H9 (cell line): Measurements from ENCODE around the gene PPP1CC. TPM values are rescaled to one million over a fixed set of nuclear protein-coding genes. Genes with fewer than 3 reads are reported as not detected.

Source experiments
- DNase-seq: peaks from one replicate; pipeline ENCODE4 v3.0.0-alpha.2; 2017
- H2AFZ ChIP-seq: one replicate; pipeline ENCODE4 v1.6.1; 2013; ENCODE audit warnings: mild to moderate bottlenecking, low read length, control low read depth, moderate library complexity
- H2AK5ac ChIP-seq: 2 replicates; pipeline ENCODE4 v1.6.1; 2013; ENCODE audit warnings: low read length, control low read depth, mixed read lengths; ENCODE audit not compliant: insufficient read length
- H2BK120ac ChIP-seq: one replicate; pipeline ENCODE4 v1.6.1; 2013; ENCODE audit warnings: low read depth, mild to moderate bottlenecking, low read length, control low read depth, inconsistent platforms; ENCODE audit not compliant: poor library complexity, severe bottlenecking
- H2BK12ac ChIP-seq: 2 replicates; pipeline ENCODE4 v1.6.1; 2013; ENCODE audit warnings: low read length, control low read depth, mixed read lengths, low read depth; ENCODE audit not compliant: insufficient read length
- H2BK15ac ChIP-seq: 2 replicates; pipeline ENCODE4 v1.6.1; 2013; ENCODE audit warnings: low read depth, low read length, control low read depth
- H2BK20ac ChIP-seq: one replicate; pipeline ENCODE4 v1.6.1; 2013; ENCODE audit warnings: low read depth, mild to moderate bottlenecking, low read length, control low read depth, inconsistent platforms; ENCODE audit not compliant: poor library complexity, severe bottlenecking
- H2BK5ac ChIP-seq: 2 replicates; pipeline ENCODE4 v1.6.1; 2013; ENCODE audit warnings: low read length, control low read depth, mixed read lengths; ENCODE audit not compliant: insufficient read length
- H3K14ac ChIP-seq: 2 replicates; pipeline ENCODE4 v1.6.1; 2013; ENCODE audit warnings: low read length, control low read depth; ENCODE audit not compliant: insufficient read depth
- H3K18ac ChIP-seq: 2 replicates; pipeline ENCODE4 v1.6.1; 2013; ENCODE audit warnings: low read depth, mild to moderate bottlenecking, mixed read lengths, low read length, control low read depth; ENCODE audit not compliant: insufficient read length
- H3K23ac ChIP-seq: 2 replicates; pipeline ENCODE4 v1.6.1; 2013; ENCODE audit warnings: low read length, control low read depth, mixed read lengths, low read depth; ENCODE audit not compliant: insufficient read length
- H3K23me2 ChIP-seq: 2 replicates; pipeline ENCODE4 v1.6.1; 2013; ENCODE audit warnings: low read depth, mild to moderate bottlenecking, mixed read lengths, low read length, control low read depth; ENCODE audit not compliant: insufficient read length, poor library complexity, severe bottlenecking
- H3K27ac ChIP-seq: 2 replicates; pipeline ENCODE4 v1.5.1; 2013; ENCODE audit warnings: low read length, control low read depth, mixed read lengths, low read depth; ENCODE audit not compliant: insufficient read length
- H3K27me3 ChIP-seq: 2 replicates; pipeline ENCODE4 v1.6.1; 2013; ENCODE audit warnings: low read length, control low read depth, inconsistent platforms; ENCODE audit not compliant: insufficient read depth
- H3K4ac ChIP-seq: 2 replicates; pipeline ENCODE4 v1.6.1; 2013; ENCODE audit warnings: low read depth, mild to moderate bottlenecking, control low read depth, inconsistent platforms, low read length, moderate library complexity
- H3K4me1 ChIP-seq: 2 replicates; pipeline ENCODE4 v1.6.1; 2013; ENCODE audit warnings: low read length, control low read depth, inconsistent platforms; ENCODE audit not compliant: insufficient read depth
- H3K4me2 ChIP-seq: 2 replicates; pipeline ENCODE4 v1.6.1; 2013; ENCODE audit warnings: low read length, control low read depth, mixed read lengths; ENCODE audit not compliant: insufficient read length, insufficient read depth
- H3K56ac ChIP-seq: 2 replicates; pipeline ENCODE4 v1.6.1; 2013; ENCODE audit warnings: low read depth, mild to moderate bottlenecking, mixed read lengths, low read length, control low read depth; ENCODE audit not compliant: insufficient read length
- H3K79me1 ChIP-seq: 2 replicates; pipeline ENCODE4 v1.6.1; 2013; ENCODE audit warnings: low read depth, mild to moderate bottlenecking, moderate library complexity, low read length, control low read depth, inconsistent platforms; ENCODE audit not compliant: insufficient read depth, poor library complexity, severe bottlenecking
- H3K79me2 ChIP-seq: 2 replicates; pipeline ENCODE4 v1.6.1; 2013; ENCODE audit warnings: low read length, control low read depth, inconsistent platforms; ENCODE audit not compliant: insufficient read depth
- H3K9ac ChIP-seq: 2 replicates; pipeline ENCODE4 v1.6.1; 2013; ENCODE audit warnings: low read length, control low read depth, mixed read lengths; ENCODE audit not compliant: insufficient read length; ENCODE audit errors: extremely low read depth
- H3K9me3 ChIP-seq: one replicate; pipeline ENCODE4 v1.6.1; 2013; ENCODE audit warnings: low read depth, low read length, inconsistent platforms; ENCODE audit not compliant: control insufficient read depth
- H3T11ph ChIP-seq: one replicate; pipeline ENCODE4 v1.6.1; 2013; ENCODE audit warnings: mild to moderate bottlenecking, low read length, control low read depth, inconsistent platforms
- H4K20me1 ChIP-seq: one replicate; pipeline ENCODE4 v1.6.1; 2013; ENCODE audit not compliant: control insufficient read depth, insufficient read length, insufficient read depth
- H4K5ac ChIP-seq: 2 replicates; pipeline ENCODE4 v1.6.1; 2013; ENCODE audit warnings: low read depth, mild to moderate bottlenecking, mixed read lengths, low read length, control low read depth; ENCODE audit not compliant: insufficient read length
- H4K8ac ChIP-seq: replicated peaks from 2 replicates; pipeline ENCODE4 v1.6.1; 2013; ENCODE audit warnings: low read length, control low read depth, mixed read lengths, low read depth; ENCODE audit not compliant: insufficient read length
- H4K91ac ChIP-seq: 2 replicates; pipeline ENCODE4 v1.6.1; 2013; ENCODE audit warnings: low read depth, mild to moderate bottlenecking, moderate library complexity, mixed read lengths, low read length, control low read depth; ENCODE audit not compliant: insufficient read length
- H3K27ac Mint-ChIP-seq, 3 experiments: 2 replicates in 2 of 3; 3 replicates in 1 of 3; pipeline ENCODE4 v1.8.0; 2020 to 2021; ENCODE audit warnings: mixed read lengths in 3 of 3, mild to moderate bottlenecking in 1 of 3, moderate library complexity in 1 of 3
- H3K27me3 Mint-ChIP-seq: 2 replicates; pipeline ENCODE4 v1.8.0; 2021; ENCODE audit warnings: low read depth, mild to moderate bottlenecking, moderate library complexity, mixed read lengths
- H3K36me3 Mint-ChIP-seq, 3 experiments: 2 replicates in 2 of 3; 3 replicates in 1 of 3; pipeline ENCODE4 v1.8.0; 2020 to 2021; ENCODE audit warnings: low read depth in 3 of 3, mixed read lengths in 3 of 3; ENCODE audit not compliant: insufficient read depth in 1 of 3
- H3K4me1 Mint-ChIP-seq, 2 experiments: 2 replicates each; pipeline ENCODE4 v1.8.0; 2020; ENCODE audit warnings: mixed read lengths in 2 of 2
- H3K4me3 Mint-ChIP-seq, 2 experiments: 2 replicates in 1 of 2; 3 replicates in 1 of 2; pipeline ENCODE4 v1.8.0; 2020 to 2021; ENCODE audit warnings: mild to moderate bottlenecking in 2 of 2, mixed read lengths in 2 of 2, moderate library complexity in 1 of 2
- H3K9me3 Mint-ChIP-seq, 2 experiments: 2 replicates in 1 of 2; 3 replicates in 1 of 2; pipeline ENCODE4 v1.8.0; 2020; ENCODE audit warnings: mild to moderate bottlenecking in 2 of 2, mixed read lengths in 2 of 2, moderate library complexity in 1 of 2
- CTCF ChIP-seq: fragments of 200-600 bp; sonication (generic); conservative IDR thresholded peaks from 3 replicates; pipeline ENCODE4 v1.8.0; 2021; ENCODE audit warnings: antibody characterized with exemption, mild to moderate bottlenecking
- WGBS: extraction: QIAGEN DNeasy Blood & Tissue Kit; methylation state at CpG from one replicate; pipeline ENCODE4 v1.1.7; 2013; ENCODE audit warnings: missing lambda C conversion rate, low lambda C conversion rate, mixed read lengths; ENCODE audit not compliant: insufficient read length; ENCODE audit errors: extremely low coverage; 5-methylcytosine and 5-hydroxymethylcytosine counted together
- total RNA-seq: library from RNA; stranded (reverse); gene quantifications from 2 replicates; pipeline ENCODE4 v1.2.1, GENCODE V29; 2021

The PPP1CC gene
- total RNA-seq, 1 experiment from 2014 or later = 286 TPM

- no peak overlapping the region for H2BK12ac ChIP-seq
- H2BK5ac ChIP-seq = no peak overlapping the region
- no peak overlapping the region for H3K56ac ChIP-seq
- H2BK15ac ChIP-seq = no peak overlapping the region
- WGBS = no CpG with 5 or more reads among the region's 4 CpGs
- no peaks in the 10 kb centered on the region for H3K23me2 ChIP-seq
- H4K20me1 ChIP-seq = no peaks in the 10 kb centered on the region
- no peak overlapping the region for H4K5ac ChIP-seq
- Mint-ChIP-seq H3K36me3 (peaks cover 0 to 4% (median 0%) of the 10 kb centered on the region in 3 experiments; a peak in 2 of 7 replicates), H3K4me3 (no peak overlapping the region), H3K9me3 (peaks cover 0 to 3% of the 10 kb centered on the region in 2 experiments; a peak in 2 of 5 replicates), H3K27me3 (no peaks in the 10 kb centered on the region), H3K27ac (peak overlapping the region in 1 of 3 experiments; percentile 34; a peak in 1 of 7 replicates), H3K4me1 (peaks cover 4 to 5% of the 10 kb centered on the region in 2 experiments)
- H3K14ac ChIP-seq = no peak overlapping the region
- no peak overlapping the region for H3T11ph ChIP-seq
- H4K91ac ChIP-seq = no peak overlapping the region
- no peak overlapping the region for H3K4me2 ChIP-seq
- no peak overlapping the region for H3K18ac ChIP-seq
- H2AK5ac ChIP-seq = no peak overlapping the region
- no peaks in the 10 kb centered on the region for H3K4me1 ChIP-seq
- no peak overlapping the region for H2BK20ac ChIP-seq
- no peak overlapping the region for H4K8ac ChIP-seq
- no peak overlapping the region for H2BK120ac ChIP-seq
- H3K27ac ChIP-seq = no peak overlapping the region
- DNase-seq = no peak
- no peaks in the 10 kb centered on the region for H3K79me1 ChIP-seq
- no peaks in the 10 kb centered on the region for H3K27me3 ChIP-seq
- H3K9ac ChIP-seq = no peak overlapping the region
- no peak overlapping the region for H2AFZ ChIP-seq
- no peaks in the 10 kb centered on the region for H3K9me3 ChIP-seq
- H3K79me2 ChIP-seq = no peaks in the 10 kb centered on the region
- no peak overlapping the region for H3K23ac ChIP-seq
- no peak overlapping the region for H3K4ac ChIP-seq
- no peak for TF ChIP-seq CTCF
Observed at GRCh38 chr12:110676171-110676570, 66.5 kb downstream of the PPP1CC start.
